GM23338 (cell line): ENCODE results near the gene FCHSD2. TPM values are rescaled to one million over a fixed set of nuclear protein-coding genes. Genes with fewer than 3 reads are reported as not detected.

ENCODE experiments used
- ATAC-seq: fragments of 200-7000 bp; cut with Tn5 transposase; 3 replicates; pipeline ENCODE4 v1.9.1; 2020
- DNase-seq: peaks from one replicate; pipeline ENCODE4 v3.0.0-alpha.2; 2015; ENCODE audit warnings: low spot score
- H2AFZ ChIP-seq: fragments of 200-600 bp; sonication (generic); 2 replicates; pipeline ENCODE4 v1.8.0; 2016; ENCODE audit warnings: antibody characterized with exemption, mild to moderate bottlenecking, moderate library complexity
- H3F3A ChIP-seq: fragments of 200-600 bp; sonication (generic); replicated peaks from 2 replicates; pipeline ENCODE4 v1.8.0; 2017; ENCODE audit warnings: antibody characterized with exemption, mixed run types, low read depth
- H3K27ac ChIP-seq: fragments of 200-600 bp; sonication (generic); 2 replicates; pipeline ENCODE4 v1.6.1; 2016; ENCODE audit warnings: low read depth
- H3K27me3 ChIP-seq: fragments of 200-600 bp; sonication (generic); 2 replicates; pipeline ENCODE4 v1.8.0; 2016; ENCODE audit warnings: mild to moderate bottlenecking, mixed run types, moderate library complexity; ENCODE audit not compliant: insufficient read depth
- H3K36me3 ChIP-seq: fragments of 200-600 bp; sonication (generic); 2 replicates; pipeline ENCODE4 v1.8.0; 2016; ENCODE audit warnings: mild to moderate bottlenecking; ENCODE audit not compliant: insufficient read depth
- H3K4me1 ChIP-seq: fragments of 200-600 bp; sonication (generic); 2 replicates; pipeline ENCODE4 v1.8.0; 2016; ENCODE audit warnings: mild to moderate bottlenecking, moderate library complexity; ENCODE audit not compliant: insufficient read depth
- H3K4me2 ChIP-seq: fragments of 200-600 bp; sonication (generic); 2 replicates; pipeline ENCODE4 v1.7.1; 2017; ENCODE audit warnings: mixed run types
- H3K4me3 ChIP-seq: fragments of 200-600 bp; sonication (generic); 2 replicates; pipeline ENCODE4 v1.6.1; 2016; ENCODE audit warnings: mixed run types
- H3K79me2 ChIP-seq: fragments of 200-600 bp; sonication (generic); replicated peaks from 2 replicates; pipeline ENCODE4 v1.8.0; 2017; ENCODE audit warnings: mild to moderate bottlenecking; ENCODE audit not compliant: insufficient read depth
- H3K9me2 ChIP-seq: fragments of 200-600 bp; sonication (generic); 2 replicates; pipeline ENCODE4 v1.8.0; 2017; ENCODE audit not compliant: insufficient read depth
- H4K20me1 ChIP-seq: fragments of 200-600 bp; sonication (generic); replicated peaks from 2 replicates; pipeline ENCODE4 v1.8.0; 2017; ENCODE audit warnings: mild to moderate bottlenecking; ENCODE audit not compliant: insufficient read depth
- H3K27ac Mint-ChIP-seq: 2 replicates; pipeline ENCODE4 v1.8.0; 2020; ENCODE audit warnings: inconsistent platforms, mild to moderate bottlenecking, moderate library complexity, mixed read lengths
- H3K27me3 Mint-ChIP-seq: 3 replicates; pipeline ENCODE4 v1.8.0; 2022; ENCODE audit warnings: low read depth, mild to moderate bottlenecking, moderate library complexity, mixed read lengths, inconsistent platforms; ENCODE audit not compliant: insufficient read depth, poor library complexity
- H3K36me3 Mint-ChIP-seq: 3 replicates; pipeline ENCODE4 v1.8.0; 2021; ENCODE audit warnings: low read depth, mild to moderate bottlenecking, inconsistent platforms, moderate library complexity, mixed read lengths
- H3K4me1 Mint-ChIP-seq: 3 replicates; pipeline ENCODE4 v1.8.0; 2020; ENCODE audit warnings: mild to moderate bottlenecking, inconsistent platforms, mixed read lengths
- H3K4me3 Mint-ChIP-seq: 3 replicates; pipeline ENCODE4 v1.8.0; 2021; ENCODE audit warnings: moderate library complexity, mild to moderate bottlenecking, inconsistent platforms, mixed read lengths
- H3K9me3 Mint-ChIP-seq: 3 replicates; pipeline ENCODE4 v1.8.0; 2020; ENCODE audit warnings: moderate library complexity, mild to moderate bottlenecking, inconsistent platforms, mixed read lengths
- CREB1 ChIP-seq: fragments of 250-450 bp; sonication (Bioruptor Pico); IDR thresholded peaks from 2 replicates; pipeline ENCODE4 v1.5.0; 2020; ENCODE audit warnings: low read depth, mild to moderate bottlenecking, moderate library complexity
- EZH2 ChIP-seq: fragments of 200-600 bp; sonication (generic); IDR thresholded peaks from one replicate; pipeline ENCODE4 v1.8.0; 2017; ENCODE audit warnings: antibody characterized with exemption, mild to moderate bottlenecking, low read depth; ENCODE audit not compliant: unreplicated experiment
- EZH2phosphoT487 ChIP-seq: fragments of 200-600 bp; sonication (generic); IDR thresholded peaks from one replicate; pipeline ENCODE4 v1.8.1; 2018; ENCODE audit warnings: antibody characterized with exemption; ENCODE audit not compliant: unreplicated experiment
- JUNB ChIP-seq: IDR thresholded peaks from one replicate; pipeline ENCODE4 v1.6.1; 2016; ENCODE audit warnings: antibody characterized with exemption; ENCODE audit not compliant: unreplicated experiment
- NANOG ChIP-seq: IDR thresholded peaks from 2 replicates; pipeline ENCODE4 v1.6.1; 2016; ENCODE audit warnings: antibody characterized with exemption, borderline replicate concordance
- POLR2AphosphoS5 ChIP-seq: IDR thresholded peaks from 2 replicates; pipeline ENCODE4 v1.6.1; 2016; ENCODE audit warnings: antibody characterized with exemption, low read depth
- STAT1 ChIP-seq: IDR thresholded peaks from one replicate; pipeline ENCODE4 v1.6.1; 2016; ENCODE audit warnings: antibody characterized with exemption; ENCODE audit not compliant: unreplicated experiment
- ZNF114 ChIP-seq: fragments of 250-450 bp; sonication (Bioruptor Pico); IDR thresholded peaks from 2 replicates; pipeline ENCODE4 v1.5.0; 2020; ENCODE audit warnings: mild to moderate bottlenecking, moderate library complexity
- ZNF331 ChIP-seq: fragments of 250-450 bp; sonication (Bioruptor Pico); IDR thresholded peaks from 2 replicates; pipeline ENCODE4 v1.5.0; 2020; ENCODE audit warnings: low read depth, mild to moderate bottlenecking, moderate library complexity
- polyA plus RNA-seq: library from polyadenylated mRNA; unstranded; fragments of >200 nt; fragmentation: Nextera tagmentation; extraction: Ambion mirVana; gene quantifications from 2 replicates; pipeline ENCODE4 v1.2.1, GENCODE V29; 2016
- total RNA-seq: library from RNA; depleted of rRNA; stranded (reverse); fragments of >200 nt; shearing (Covaris generic); gene quantifications from 2 replicates; pipeline ENCODE4 v1.2.3, GENCODE V29; 2014
- TF ChIP-seq, protein P1 (sequence below): IDR thresholded peaks from 2 replicates; pipeline ENCODE4 v1.6.1; 2016; ENCODE audit warnings: antibody characterized with exemption
- TF ChIP-seq, protein P2 (sequence below): fragments of 250-450 bp; sonication (Bioruptor Pico); IDR thresholded peaks from 2 replicates; pipeline ENCODE4 v1.5.0; 2020; ENCODE audit warnings: mild to moderate bottlenecking, moderate library complexity
- TF ChIP-seq, protein P3 (sequence below), 2 experiments: fragments of 200-600 bp in 1 of 2; sonication (generic) in 1 of 2; conservative IDR thresholded peaks; 2 replicates each; pipeline versions ENCODE4 v1.5.1 to v1.6.1; 2016 to 2017; ENCODE audit warnings: antibody characterized with exemption in 2 of 2, low read depth in 2 of 2, mild to moderate bottlenecking in 2 of 2, moderate library complexity in 1 of 2
- TF ChIP-seq, protein P4 (sequence below): IDR thresholded peaks from one replicate; pipeline ENCODE4 v1.6.1; 2018; ENCODE audit warnings: antibody characterized with exemption; ENCODE audit not compliant: unreplicated experiment

FCHSD2 gene
- total and polyA plus RNA-seq, 2 experiments from 2014 or later = 3.6 to 5.2 TPM

GRCh38 chr11:73145986-73146575 is 4.0 kb upstream of the FCHSD2 start:
- Histone ChIP-seq H3K27me3 (peaks cover 3% of the 10 kb centered on the region; the same call in 1 of the 2 replicates), H3K9me2 (no peaks in the 10 kb centered on the region), H3K79me2 (no peaks in the 10 kb centered on the region), H3K4me3 (no peak overlapping the region), H3F3A (peaks cover 10% of the 10 kb centered on the region), H3K4me1 (peaks cover 10% of the 10 kb centered on the region), H4K20me1 (no peaks in the 10 kb centered on the region), H3K27ac (no peak overlapping the region), H3K36me3 (no peaks in the 10 kb centered on the region), H3K4me2 (no peak overlapping the region), H2AFZ (no peak overlapping the region)
- H3K4me1 Mint-ChIP-seq = peaks cover 15% of the 10 kb centered on the region
- TF ChIP-seq POLR2AphosphoS5 = no peak
- no peak for TF ChIP-seq JUNB
- TF ChIP-seq EZH2phosphoT487 = no peak
- no peak for TF ChIP-seq NANOG
- TF ChIP-seq STAT1 = no peak
- TF ChIP-seq, protein P1, sequence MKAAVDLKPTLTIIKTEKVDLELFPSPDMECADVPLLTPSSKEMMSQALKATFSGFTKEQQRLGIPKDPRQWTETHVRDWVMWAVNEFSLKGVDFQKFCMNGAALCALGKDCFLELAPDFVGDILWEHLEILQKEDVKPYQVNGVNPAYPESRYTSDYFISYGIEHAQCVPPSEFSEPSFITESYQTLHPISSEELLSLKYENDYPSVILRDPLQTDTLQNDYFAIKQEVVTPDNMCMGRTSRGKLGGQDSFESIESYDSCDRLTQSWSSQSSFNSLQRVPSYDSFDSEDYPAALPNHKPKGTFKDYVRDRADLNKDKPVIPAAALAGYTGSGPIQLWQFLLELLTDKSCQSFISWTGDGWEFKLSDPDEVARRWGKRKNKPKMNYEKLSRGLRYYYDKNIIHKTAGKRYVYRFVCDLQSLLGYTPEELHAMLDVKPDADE = no peak
- TF ChIP-seq ZNF114 (CRISPR knock-in tag) = no peak
- TF ChIP-seq ZNF331 (CRISPR knock-in tag) = no peak
- TF ChIP-seq EZH2 = no peak
- TF ChIP-seq, protein P2, sequence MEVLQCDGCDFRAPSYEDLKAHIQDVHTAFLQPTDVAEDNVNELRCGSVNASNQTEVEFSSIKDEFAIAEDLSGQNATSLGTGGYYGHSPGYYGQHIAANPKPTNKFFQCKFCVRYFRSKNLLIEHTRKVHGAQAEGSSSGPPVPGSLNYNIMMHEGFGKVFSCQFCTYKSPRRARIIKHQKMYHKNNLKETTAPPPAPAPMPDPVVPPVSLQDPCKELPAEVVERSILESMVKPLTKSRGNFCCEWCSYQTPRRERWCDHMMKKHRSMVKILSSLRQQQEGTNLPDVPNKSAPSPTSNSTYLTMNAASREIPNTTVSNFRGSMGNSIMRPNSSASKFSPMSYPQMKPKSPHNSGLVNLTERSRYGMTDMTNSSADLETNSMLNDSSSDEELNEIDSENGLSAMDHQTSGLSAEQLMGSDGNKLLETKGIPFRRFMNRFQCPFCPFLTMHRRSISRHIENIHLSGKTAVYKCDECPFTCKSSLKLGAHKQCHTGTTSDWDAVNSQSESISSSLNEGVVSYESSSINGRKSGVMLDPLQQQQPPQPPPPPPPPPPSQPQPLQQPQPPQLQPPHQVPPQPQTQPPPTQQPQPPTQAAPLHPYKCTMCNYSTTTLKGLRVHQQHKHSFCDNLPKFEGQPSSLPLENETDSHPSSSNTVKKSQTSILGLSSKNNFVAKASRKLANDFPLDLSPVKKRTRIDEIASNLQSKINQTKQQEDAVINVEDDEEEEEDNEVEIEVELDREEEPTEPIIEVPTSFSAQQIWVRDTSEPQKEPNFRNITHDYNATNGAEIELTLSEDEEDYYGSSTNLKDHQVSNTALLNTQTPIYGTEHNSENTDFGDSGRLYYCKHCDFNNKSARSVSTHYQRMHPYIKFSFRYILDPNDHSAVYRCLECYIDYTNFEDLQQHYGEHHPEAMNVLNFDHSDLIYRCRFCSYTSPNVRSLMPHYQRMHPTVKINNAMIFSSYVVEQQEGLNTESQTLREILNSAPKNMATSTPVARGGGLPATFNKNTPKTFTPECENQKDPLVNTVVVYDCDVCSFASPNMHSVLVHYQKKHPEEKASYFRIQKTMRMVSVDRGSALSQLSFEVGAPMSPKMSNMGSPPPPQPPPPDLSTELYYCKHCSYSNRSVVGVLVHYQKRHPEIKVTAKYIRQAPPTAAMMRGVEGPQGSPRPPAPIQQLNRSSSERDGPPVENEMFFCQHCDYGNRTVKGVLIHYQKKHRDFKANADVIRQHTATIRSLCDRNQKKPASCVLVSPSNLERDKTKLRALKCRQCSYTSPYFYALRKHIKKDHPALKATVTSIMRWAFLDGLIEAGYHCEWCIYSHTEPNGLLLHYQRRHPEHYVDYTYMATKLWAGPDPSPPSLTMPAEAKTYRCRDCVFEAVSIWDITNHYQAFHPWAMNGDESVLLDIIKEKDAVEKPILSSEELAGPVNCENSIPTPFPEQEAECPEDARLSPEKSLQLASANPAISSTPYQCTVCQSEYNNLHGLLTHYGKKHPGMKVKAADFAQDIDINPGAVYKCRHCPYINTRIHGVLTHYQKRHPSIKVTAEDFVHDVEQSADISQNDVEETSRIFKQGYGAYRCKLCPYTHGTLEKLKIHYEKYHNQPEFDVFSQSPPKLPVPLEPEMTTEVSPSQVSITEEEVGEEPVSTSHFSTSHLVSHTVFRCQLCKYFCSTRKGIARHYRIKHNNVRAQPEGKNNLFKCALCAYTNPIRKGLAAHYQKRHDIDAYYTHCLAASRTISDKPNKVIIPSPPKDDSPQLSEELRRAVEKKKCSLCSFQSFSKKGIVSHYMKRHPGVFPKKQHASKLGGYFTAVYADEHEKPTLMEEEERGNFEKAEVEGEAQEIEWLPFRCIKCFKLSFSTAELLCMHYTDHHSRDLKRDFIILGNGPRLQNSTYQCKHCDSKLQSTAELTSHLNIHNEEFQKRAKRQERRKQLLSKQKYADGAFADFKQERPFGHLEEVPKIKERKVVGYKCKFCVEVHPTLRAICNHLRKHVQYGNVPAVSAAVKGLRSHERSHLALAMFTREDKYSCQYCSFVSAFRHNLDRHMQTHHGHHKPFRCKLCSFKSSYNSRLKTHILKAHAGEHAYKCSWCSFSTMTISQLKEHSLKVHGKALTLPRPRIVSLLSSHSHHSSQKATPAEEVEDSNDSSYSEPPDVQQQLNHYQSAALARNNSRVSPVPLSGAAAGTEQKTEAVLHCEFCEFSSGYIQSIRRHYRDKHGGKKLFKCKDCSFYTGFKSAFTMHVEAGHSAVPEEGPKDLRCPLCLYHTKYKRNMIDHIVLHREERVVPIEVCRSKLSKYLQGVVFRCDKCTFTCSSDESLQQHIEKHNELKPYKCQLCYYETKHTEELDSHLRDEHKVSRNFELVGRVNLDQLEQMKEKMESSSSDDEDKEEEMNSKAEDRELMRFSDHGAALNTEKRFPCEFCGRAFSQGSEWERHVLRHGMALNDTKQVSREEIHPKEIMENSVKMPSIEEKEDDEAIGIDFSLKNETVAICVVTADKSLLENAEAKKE (CRISPR knock-in tag) = no peak
- TF ChIP-seq, protein P3, sequence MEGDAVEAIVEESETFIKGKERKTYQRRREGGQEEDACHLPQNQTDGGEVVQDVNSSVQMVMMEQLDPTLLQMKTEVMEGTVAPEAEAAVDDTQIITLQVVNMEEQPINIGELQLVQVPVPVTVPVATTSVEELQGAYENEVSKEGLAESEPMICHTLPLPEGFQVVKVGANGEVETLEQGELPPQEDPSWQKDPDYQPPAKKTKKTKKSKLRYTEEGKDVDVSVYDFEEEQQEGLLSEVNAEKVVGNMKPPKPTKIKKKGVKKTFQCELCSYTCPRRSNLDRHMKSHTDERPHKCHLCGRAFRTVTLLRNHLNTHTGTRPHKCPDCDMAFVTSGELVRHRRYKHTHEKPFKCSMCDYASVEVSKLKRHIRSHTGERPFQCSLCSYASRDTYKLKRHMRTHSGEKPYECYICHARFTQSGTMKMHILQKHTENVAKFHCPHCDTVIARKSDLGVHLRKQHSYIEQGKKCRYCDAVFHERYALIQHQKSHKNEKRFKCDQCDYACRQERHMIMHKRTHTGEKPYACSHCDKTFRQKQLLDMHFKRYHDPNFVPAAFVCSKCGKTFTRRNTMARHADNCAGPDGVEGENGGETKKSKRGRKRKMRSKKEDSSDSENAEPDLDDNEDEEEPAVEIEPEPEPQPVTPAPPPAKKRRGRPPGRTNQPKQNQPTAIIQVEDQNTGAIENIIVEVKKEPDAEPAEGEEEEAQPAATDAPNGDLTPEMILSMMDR (conservative IDR thresholded peaks at IDR 0.05; ENCODE audit: low read depth in 2 of 2) = no peak
- TF ChIP-seq, protein P4, sequence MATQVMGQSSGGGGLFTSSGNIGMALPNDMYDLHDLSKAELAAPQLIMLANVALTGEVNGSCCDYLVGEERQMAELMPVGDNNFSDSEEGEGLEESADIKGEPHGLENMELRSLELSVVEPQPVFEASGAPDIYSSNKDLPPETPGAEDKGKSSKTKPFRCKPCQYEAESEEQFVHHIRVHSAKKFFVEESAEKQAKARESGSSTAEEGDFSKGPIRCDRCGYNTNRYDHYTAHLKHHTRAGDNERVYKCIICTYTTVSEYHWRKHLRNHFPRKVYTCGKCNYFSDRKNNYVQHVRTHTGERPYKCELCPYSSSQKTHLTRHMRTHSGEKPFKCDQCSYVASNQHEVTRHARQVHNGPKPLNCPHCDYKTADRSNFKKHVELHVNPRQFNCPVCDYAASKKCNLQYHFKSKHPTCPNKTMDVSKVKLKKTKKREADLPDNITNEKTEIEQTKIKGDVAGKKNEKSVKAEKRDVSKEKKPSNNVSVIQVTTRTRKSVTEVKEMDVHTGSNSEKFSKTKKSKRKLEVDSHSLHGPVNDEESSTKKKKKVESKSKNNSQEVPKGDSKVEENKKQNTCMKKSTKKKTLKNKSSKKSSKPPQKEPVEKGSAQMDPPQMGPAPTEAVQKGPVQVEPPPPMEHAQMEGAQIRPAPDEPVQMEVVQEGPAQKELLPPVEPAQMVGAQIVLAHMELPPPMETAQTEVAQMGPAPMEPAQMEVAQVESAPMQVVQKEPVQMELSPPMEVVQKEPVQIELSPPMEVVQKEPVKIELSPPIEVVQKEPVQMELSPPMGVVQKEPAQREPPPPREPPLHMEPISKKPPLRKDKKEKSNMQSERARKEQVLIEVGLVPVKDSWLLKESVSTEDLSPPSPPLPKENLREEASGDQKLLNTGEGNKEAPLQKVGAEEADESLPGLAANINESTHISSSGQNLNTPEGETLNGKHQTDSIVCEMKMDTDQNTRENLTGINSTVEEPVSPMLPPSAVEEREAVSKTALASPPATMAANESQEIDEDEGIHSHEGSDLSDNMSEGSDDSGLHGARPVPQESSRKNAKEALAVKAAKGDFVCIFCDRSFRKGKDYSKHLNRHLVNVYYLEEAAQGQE = no peak
- TF ChIP-seq CREB1 (CRISPR knock-in tag) = no peak
- no peaks in the 10 kb centered on the region; the same call in 2 of the 3 replicates for H3K9me3 Mint-ChIP-seq
- no peak for ATAC-seq
- H3K4me3 Mint-ChIP-seq = no peak overlapping the region
- DNase-seq = no peak
- H3K27ac Mint-ChIP-seq = no peak overlapping the region
- no peaks in the 10 kb centered on the region for H3K36me3 Mint-ChIP-seq
- peaks cover 14% of the 10 kb centered on the region for H3K27me3 Mint-ChIP-seq
